Measurements from ENCODE around the gene ZNF598. TPM values are rescaled to one million over a fixed set of nuclear protein-coding genes. Genes with fewer than 3 reads are reported as not detected.
A peak's percentile ranks its signal among the peaks of the same experiment; 100 is the strongest.
"Not testable (repeated sequence)": the region's sequence is repeated elsewhere in the genome, so short reads cannot be mapped to it uniquely, and the experiment has no call there.

Gene ZNF598
- total and polyA plus RNA-seq, 7 experiments from 2014 or later, result 1.9 to 63.2 (median 46.0) TPM

GRCh38 chr16:1965396-1966001 is 44.1 kb downstream of the ZNF598 start:
- peaks cover 8 to 22% (median 10%) of the 10 kb centered on the region in 3 experiments for H3K36me3 ChIP-seq (ENCODE audit: control insufficient read depth in 2 of 3, insufficient read depth in 3 of 3, low read length in 3 of 3)
- Mint-ChIP-seq H3K4me1 (peaks cover 19 to 43% (median 27%) of the 10 kb centered on the region in 7 donors), H3K27me3 (no peaks in the 10 kb centered on the region), H3K36me3 (peaks cover 3 to 23% (median 10%) of the 10 kb centered on the region in 5 donors), H3K4me3 (peak overlapping the region; percentile 89 to 97 (median 94)), H3K9me3 (no peaks in the 10 kb centered on the region), H3K27ac (peak overlapping the region; percentile 95 to 98 (median 97))
- H3K27ac ChIP-seq (ENCODE audit: low read depth, low read length), result peak overlapping the region; percentile 100
- ChIA-PET POLR2A (interaction anchor here (0.6 to 3.5 kb wide), 33 partner anchors 9 to 1586 kb away, joined by 3 to 61 read pairs (median 5); partner anchors contain the start of genes AMDHD2, EME2, FAHD1 and GFER), CTCF (interaction anchor here (0.8 to 1.2 kb wide), 3 partner anchors 21 to 190 kb away, joined by 3 to 4 read pairs (median 3); partner anchors contain the start of gene TRAF7)
- H3K27me3 ChIP-seq (ENCODE audit: control insufficient read depth in 2 of 2, insufficient read depth in 2 of 2, low read length in 2 of 2), result no peaks in the 10 kb centered on the region
- no peaks in the 10 kb centered on the region for H3K9me3 ChIP-seq (ENCODE audit: control insufficient read depth in 2 of 3, low read length in 3 of 3)
- no peak for ATAC-seq
- peaks cover 21 to 33% of the 10 kb centered on the region in 2 donors for H3K4me1 ChIP-seq (ENCODE audit: control insufficient read depth in 2 of 2, insufficient read depth in 2 of 2, low read length in 2 of 2)
- peak overlapping the region; percentile 81 for H3K4me3 ChIP-seq (ENCODE audit: low read length)
- intact Hi-C loops (cut with micrococcal nuclease), result loop anchor here (2.0 to 10.0 kb wide), 5 partner anchors 25 to 1285 kb away; partner anchors contain the start of genes CRAMP1 (in 1 of the 2), IFT140 (in 1 of the 2), PGP (in 1 of the 2) and STUB1 (in 1 of the 2)
- no peak for DNase-seq

DNA sequence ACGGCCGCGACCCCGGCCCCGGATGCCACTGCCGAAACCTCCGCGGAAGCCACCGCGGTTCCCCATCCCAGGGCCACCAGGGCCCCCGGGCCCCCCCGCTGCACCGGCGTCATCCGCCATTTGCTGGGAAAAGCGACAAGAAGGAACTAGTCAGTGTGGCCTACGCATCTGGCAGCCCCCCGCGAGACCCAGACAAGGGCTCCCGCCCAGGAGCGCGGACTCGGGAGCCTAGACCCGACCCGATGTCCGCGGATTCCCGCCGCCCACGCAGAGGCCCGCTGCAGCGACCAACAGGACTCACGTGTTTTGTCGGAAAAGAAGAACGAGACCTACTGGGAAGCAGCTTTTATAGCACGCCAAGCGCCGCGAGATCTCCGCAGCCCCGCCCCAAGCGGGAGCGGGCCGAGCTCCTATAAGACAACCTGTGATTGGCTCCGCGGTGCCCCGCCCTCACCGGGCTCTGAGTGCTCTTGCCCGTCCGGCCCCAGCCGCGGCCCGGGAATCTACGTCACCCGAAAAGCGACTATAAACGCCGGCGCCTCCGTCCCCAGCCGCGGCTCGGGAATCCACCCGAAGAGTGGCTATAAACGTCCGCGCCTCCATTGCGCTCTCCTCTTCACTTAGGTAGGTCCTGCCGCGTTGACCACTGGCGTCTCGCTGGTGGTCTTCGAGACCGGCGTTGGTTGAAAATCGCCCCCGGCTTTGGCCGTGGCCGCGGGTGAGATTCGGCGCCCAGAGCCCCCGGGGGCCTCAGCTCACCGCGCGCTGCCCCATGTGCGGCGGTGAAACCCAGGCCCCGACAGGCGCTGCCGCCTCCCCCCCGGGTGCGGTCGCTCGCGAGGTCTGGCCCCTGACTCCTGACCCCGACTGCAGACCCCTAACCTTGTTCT is 44.9 kb downstream of the ZNF598 start, which contains the start of gene RPS2:
Gene RPS2 (minus strand): TSS at position 321 of the 890 bp plus-strand sequence. CDS start 201 bp downstream, at position 120.
- intact Hi-C loops (cut with micrococcal nuclease), result loop anchor here (1.0 to 10.0 kb wide), 11 partner anchors 8 to 1284 kb away; partner anchors contain the start of genes TBL3 (in 2 of the 2), ZNF598 (in 2 of the 2), ATP6V0C (in 1 of the 2) and CRAMP1 (in 1 of the 2)
- Mint-ChIP-seq H3K4me3 (peak within 1 kb of the TSS; percentile 89 to 97 (median 94)), H3K9me3 (peaks cover 0 to 3% (median 0%) of the 10 kb centered on the region in 11 donors), H3K4me1 (peaks cover 21 to 49% (median 32%) of the 10 kb centered on the region in 7 donors), H3K36me3 (peaks cover 3 to 25% (median 10%) of the 10 kb centered on the region in 5 donors), H3K27me3 (no peaks in the 10 kb centered on the region), H3K27ac (peak within 1 kb of the TSS; percentile 95 to 98 (median 97))
- Histone ChIP-seq H3K4me3 (ENCODE audit: low read length) (peak within 1 kb of the TSS; percentile 81), H3K36me3 (ENCODE audit: control insufficient read depth in 2 of 3, insufficient read depth in 3 of 3, low read length in 3 of 3) (peaks cover 8 to 23% (median 10%) of the 10 kb centered on the region in 3 experiments), H3K9me3 (ENCODE audit: control insufficient read depth in 2 of 3, low read length in 3 of 3) (no peaks in the 10 kb centered on the region), H3K27me3 (ENCODE audit: control insufficient read depth in 2 of 2, insufficient read depth in 2 of 2, low read length in 2 of 2) (no peaks in the 10 kb centered on the region), H3K27ac (ENCODE audit: low read depth, low read length) (peak within 1 kb of the TSS; percentile 100), H3K4me1 (ENCODE audit: control insufficient read depth in 2 of 2, insufficient read depth in 2 of 2, low read length in 2 of 2) (peaks cover 25 to 41% of the 10 kb centered on the region in 2 donors)
- ChIA-PET CTCF (no interaction called here), POLR2A (interaction anchor here (0.6 to 3.5 kb wide), 38 partner anchors 8 to 1585 kb away, joined by 3 to 61 read pairs (median 5); partner anchors contain the start of genes AMDHD2, EME2, FAHD1 and GFER)
- DNase-seq, result peak; percentile 94 to 99 (median 97)
- peak; percentile 97 for ATAC-seq

- Histone ChIP-seq H3K27ac (ENCODE audit: low read depth, low read length) (peak overlapping the region; percentile 100), H3K9me3 (ENCODE audit: control insufficient read depth in 2 of 3, low read length in 3 of 3) (no peaks in the 10 kb centered on the region), H3K27me3 (ENCODE audit: control insufficient read depth in 2 of 2, insufficient read depth in 2 of 2, low read length in 2 of 2) (no peaks in the 10 kb centered on the region), H3K4me3 (ENCODE audit: low read length) (peak overlapping the region; percentile 81), H3K4me1 (ENCODE audit: control insufficient read depth in 2 of 2, insufficient read depth in 2 of 2, low read length in 2 of 2) (peaks cover 27 to 43% of the 10 kb centered on the region in 2 donors), H3K36me3 (ENCODE audit: control insufficient read depth in 2 of 3, insufficient read depth in 3 of 3, low read length in 3 of 3) (peaks cover 8 to 26% (median 10%) of the 10 kb centered on the region in 3 experiments)
- H3K9me3 Mint-ChIP-seq, result peaks cover 0 to 3% (median 0%) of the 10 kb centered on the region in 11 donors
- intact Hi-C loops (cut with micrococcal nuclease), result loop anchor here (1.0 to 10.0 kb wide), 11 partner anchors 8 to 1283 kb away; partner anchors contain the start of genes TBL3 (in 2 of the 2), ZNF598 (in 2 of the 2), ATP6V0C (in 1 of the 2) and CRAMP1 (in 1 of the 2)
- no peaks in the 10 kb centered on the region for H3K27me3 Mint-ChIP-seq
- H3K4me3 Mint-ChIP-seq, result peak overlapping the region; percentile 89 to 97 (median 94)
- H3K4me1 Mint-ChIP-seq, result peaks cover 21 to 49% (median 32%) of the 10 kb centered on the region in 7 donors
- DNase-seq (peak in 1 of 9 donors; percentile 51), ATAC-seq (peak; percentile 24)
- CTCF ChIA-PET, result interaction anchor here (0.6 kb wide), 1 partner anchor 41 kb away, joined by 3 read pairs; no protein-coding TSS in a partner anchor
- H3K36me3 Mint-ChIP-seq, result peaks cover 3 to 25% (median 10%) of the 10 kb centered on the region in 5 donors
- POLR2A ChIA-PET, result interaction anchor here (0.6 to 3.5 kb wide), 37 partner anchors 8 to 1584 kb away, joined by 3 to 61 read pairs (median 5); partner anchors contain the start of genes AMDHD2, CEMP1, FAHD1 and GFER
- H3K27ac Mint-ChIP-seq, result peak overlapping the region; percentile 88 to 97 (median 96)
Observed at GRCh38 chr16:1963806-1964505, 45.7 kb downstream of the ZNF598 start.

GRCh38 chr16:1962161-1963153 is 47.2 kb downstream of the ZNF598 start:
- intact Hi-C loops (cut with micrococcal nuclease), result loop anchor here (5.0 to 10.0 kb wide), 2 partner anchors 348 to 550 kb away; partner anchors contain the start of genes ATP6V0C (in 1 of the 2), CRAMP1 (in 1 of the 2) and IFT140 (in 1 of the 2)
- H3K27me3 ChIP-seq (ENCODE audit: control insufficient read depth in 2 of 2, insufficient read depth in 2 of 2, low read length in 2 of 2); H3K9me3 Mint-ChIP-seq; H3K4me3 ChIP-seq (ENCODE audit: low read length); ATAC-seq; H3K9me3 ChIP-seq (ENCODE audit: control insufficient read depth in 2 of 3, low read length in 3 of 3); DNase-seq; CTCF ChIA-PET; H3K27me3 Mint-ChIP-seq: not testable (repeated sequence)
- Histone ChIP-seq H3K36me3 (ENCODE audit: control insufficient read depth in 2 of 3, insufficient read depth in 3 of 3, low read length in 3 of 3) (peaks cover 8 to 26% (median 10%) of the 10 kb centered on the region in 3 experiments), H3K4me1 (ENCODE audit: control insufficient read depth in 2 of 2, insufficient read depth in 2 of 2, low read length in 2 of 2) (peaks cover 31 to 45% of the 10 kb centered on the region in 2 donors), H3K27ac (ENCODE audit: low read depth, low read length) (peak overlapping the region; percentile 100)
- H3K4me1 Mint-ChIP-seq, result peaks cover 21 to 49% (median 32%) of the 10 kb centered on the region in 7 donors
- H3K27ac Mint-ChIP-seq, result peak overlapping the region in 7 of 9 donors; percentile 47 to 97 (median 96)
- H3K4me3 Mint-ChIP-seq, result peak overlapping the region; percentile 51 to 97 (median 92)
- POLR2A ChIA-PET, result interaction anchor here (1.4 to 3.0 kb wide), 6 partner anchors 9 to 193 kb away, joined by 3 to 61 read pairs (median 8); partner anchors contain the start of genes GFER, NOXO1, TBL3 and TRAF7
- H3K36me3 Mint-ChIP-seq, result peaks cover 3 to 25% (median 10%) of the 10 kb centered on the region in 5 donors

All from naive thymus-derived CD4-positive, alpha-beta T cell (primary cell).